Measurements from ENCODE around the gene HOXA1.

GRCh38 chr7:27118580-27118979, 22.8 kb upstream of the HOXA1 start:
- TF ChIP-seq CTCF (IDR thresholded peaks at IDR 0.05) (no peak), ZFX (IDR thresholded peaks at IDR 0.05; ENCODE audit: borderline replicate concordance) (no peak)
